Activated CD4-positive, alpha-beta T cell treated with anti-CD3 and anti-CD28 coated beads, Interleukin-2, Interleukin-4, amounts not matched to agents 100 ng/mL and 50 ng/mL, durations not matched to agents 16 hours and 8 hours (primary cell): Measurements from ENCODE around the gene FXYD3.
"Not testable (repeated sequence)": the region's sequence is repeated elsewhere in the genome, so short reads cannot be mapped to it uniquely, and the experiment has no call there.

Source experiments
- DNase-seq: peaks from one replicate; pipeline ENCODE4 v3.0.0-alpha.2; 2020; ENCODE audit warnings: low spot score

Gene FXYD3

DNA sequence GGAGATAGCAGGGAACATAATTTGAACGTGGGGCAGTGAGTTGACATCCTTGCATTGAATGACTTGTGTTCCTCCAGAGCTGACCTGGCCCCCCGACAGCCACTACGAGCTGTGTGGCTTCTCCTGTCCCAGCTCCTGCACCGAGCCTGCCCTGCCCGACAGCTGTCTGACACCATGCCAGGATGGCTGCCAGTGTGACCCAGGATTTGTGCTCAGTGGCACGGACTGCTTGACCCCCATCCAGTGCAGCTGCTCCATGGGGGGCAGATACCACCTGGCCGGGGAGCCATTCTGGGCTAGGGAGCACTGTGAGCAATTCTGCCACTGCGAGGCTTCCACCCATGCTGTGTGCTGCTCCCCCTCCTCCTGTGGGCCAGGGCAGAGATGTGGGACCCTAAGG lies 29.2 kb upstream of the FXYD3 start:
- no peak for DNase-seq

DNA sequence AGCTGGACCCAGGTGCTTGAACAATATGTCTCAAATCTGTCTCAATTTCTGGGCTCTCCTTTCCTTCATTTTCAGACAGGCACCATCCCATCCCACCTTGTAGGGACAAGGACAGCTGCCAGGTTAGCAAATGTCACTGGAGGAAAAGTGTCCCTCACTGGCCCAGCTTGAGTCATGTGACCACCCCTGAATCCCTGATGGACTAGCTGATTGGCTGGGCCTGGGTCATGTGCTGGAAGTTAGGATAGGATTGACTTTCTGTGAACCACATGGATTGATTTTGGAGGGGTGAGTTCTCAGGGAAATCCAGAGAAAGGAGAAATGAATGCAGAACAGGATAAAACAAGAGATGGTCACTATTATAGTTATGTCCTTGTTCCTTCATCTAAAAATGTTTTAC lies 28.2 kb upstream of the FXYD3 start:
- DNase-seq, result no peak

DNA sequence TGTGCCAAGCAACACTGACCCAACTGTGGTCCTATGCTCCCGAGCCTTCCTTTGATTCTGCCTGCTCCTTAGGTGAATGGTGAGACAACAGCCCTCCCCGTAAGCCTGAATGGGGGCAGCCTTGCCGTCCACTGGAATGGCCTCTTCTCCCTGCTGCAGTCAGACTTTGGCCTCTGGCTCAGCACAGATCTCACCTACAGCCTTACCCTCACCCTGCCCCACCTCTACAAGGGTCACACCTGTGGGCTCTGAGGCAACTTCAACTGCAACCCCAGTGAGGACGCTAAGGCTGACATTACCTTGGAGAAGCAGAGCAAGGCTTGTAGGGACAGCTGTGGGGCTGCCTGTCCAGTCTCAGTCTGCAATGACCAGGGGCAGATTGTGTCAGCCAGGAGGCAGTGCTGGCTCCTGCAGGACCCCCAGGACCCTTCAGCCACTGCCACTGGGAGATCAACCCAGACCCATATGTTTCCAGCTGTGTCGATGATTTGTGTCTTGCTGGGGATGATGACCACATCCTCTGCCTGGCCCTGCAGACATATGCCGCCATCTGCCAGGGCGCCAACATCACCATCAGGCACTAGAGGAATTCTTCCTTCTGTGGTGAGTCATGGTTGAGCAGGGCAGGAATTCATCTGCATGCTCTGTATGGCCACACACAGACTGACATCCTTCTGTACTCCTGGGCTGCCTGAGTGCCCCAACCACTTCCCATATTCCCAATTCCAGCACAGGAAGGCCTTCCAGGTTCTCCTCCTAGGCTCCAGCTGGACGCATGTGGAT lies 27.3 kb upstream of the FXYD3 start:
- no peak for DNase-seq

DNA sequence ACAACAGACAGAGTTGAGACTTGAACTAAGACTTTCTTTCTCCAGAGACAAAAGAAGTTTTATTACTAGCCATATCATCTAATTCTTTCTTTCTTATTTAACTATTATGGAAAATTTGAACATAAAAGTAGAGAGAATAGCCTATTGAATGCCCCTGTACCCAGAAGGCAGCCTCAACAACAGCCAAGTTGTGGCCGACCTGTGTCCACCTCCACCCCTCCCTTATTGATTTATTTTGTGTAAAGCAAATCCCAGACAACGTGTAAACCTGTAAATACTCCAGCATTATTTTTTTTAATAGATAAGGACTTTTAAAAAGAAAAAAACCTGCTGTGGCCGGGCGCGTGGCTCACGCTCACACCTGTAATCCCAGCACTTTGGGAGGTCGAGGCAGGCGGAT lies 26.1 kb upstream of the FXYD3 start:
- no peak for DNase-seq

DNA sequence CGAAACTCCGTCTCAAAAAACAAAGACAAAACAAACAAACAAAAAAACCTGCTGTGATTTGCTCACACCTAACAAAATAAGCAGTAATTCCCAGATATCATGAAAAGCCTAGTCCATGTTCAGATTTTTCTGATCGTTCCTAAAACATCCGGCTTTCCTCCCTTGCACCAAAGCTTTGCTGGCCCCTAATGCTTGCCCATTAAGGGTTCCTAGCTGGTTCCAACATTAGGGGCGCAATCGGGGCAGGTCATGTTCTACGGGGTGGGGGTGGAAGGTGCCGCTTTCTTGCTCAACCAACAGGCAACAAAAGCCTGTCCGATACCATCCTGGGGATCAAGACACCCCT lies 25.5 kb upstream of the FXYD3 start:
- DNase-seq, result no peak

DNA sequence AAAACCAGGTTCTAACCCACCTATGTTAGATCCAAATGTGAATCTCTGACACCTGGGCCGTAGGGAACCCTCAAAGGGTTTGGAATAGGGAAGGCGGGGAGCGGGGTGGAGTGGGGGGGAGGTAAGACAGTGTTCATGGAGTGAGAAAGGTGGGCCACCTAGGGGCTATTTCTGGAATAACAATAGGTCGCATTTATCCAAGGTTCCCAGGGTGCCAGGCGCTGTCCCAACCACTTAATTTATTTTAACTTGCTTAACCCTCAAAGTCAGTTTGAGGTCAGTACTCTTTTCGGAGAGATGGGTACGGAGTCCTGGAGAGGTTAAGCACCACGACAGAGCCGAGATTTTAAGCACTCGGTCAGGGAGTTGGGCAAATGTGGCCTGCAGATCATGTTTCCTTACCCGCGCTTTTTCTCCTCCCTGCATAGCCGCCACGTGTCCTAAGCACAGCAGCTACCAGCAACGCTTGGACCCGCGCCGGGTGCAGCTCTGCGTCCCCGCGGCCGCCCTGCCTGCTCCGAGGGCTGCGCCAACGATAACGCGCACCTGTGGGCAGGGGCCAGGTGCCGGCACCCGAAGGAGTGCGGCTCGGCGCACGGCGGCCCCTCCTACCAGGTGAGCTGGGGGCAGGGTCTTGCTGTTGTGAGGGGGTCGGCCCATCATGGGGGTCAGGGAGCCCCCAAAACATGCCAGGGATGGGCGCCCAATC lies 25.0 kb upstream of the FXYD3 start:
- DNase-seq, result peak; percentile 49

DNA sequence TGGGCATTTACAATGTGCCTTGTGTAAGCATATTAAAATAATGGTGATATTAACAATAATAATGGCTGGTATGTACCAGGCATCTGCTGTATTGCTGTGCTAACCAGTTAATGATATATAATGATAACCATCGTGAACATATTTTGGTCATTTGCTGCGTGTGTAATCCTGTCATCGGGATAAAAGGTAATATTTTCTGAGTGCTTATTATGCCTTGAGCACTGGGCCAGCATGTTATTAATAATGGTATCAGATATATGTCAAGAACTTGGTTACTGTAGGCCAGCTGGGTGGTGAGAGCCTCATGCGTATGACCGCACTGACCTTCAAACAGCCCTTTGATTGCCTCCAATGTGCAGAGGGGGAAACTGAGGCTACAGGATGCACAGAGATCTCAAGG lies 22.2 kb upstream of the FXYD3 start:
- no peak for DNase-seq

DNA sequence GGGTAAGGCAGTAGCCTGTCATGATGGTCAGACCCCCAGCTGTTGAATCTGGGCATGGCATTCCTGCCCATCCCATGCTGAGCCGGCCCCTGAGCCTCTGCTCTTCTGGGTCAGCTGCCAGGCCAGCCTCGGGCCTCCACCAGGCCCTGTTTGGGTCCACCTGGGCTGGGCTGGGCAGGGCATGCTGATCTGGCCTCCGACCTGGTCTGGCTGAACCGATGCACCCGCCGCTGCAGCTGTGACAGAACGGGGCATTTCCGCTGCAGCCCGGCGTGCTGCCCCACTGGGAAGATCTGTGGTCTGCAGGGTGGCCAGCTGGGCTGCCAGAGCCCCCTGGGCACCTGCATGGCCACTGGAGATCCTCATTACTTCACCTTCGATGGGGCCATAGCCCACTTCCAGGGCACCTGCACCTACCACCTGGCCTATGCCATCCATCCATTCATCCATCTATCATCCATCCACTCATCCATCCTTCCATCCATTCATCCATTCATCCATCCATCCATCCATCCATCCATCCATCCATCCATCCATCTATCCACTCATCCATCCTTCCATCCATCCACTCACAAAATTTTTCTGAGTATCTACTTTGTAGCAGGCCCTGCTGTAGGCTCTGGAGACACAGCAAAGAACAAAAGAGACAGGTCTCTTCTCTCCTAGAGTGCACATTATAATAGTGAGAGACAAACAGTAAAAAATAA lies 21.5 kb upstream of the FXYD3 start:
- no peak for DNase-seq

DNA sequence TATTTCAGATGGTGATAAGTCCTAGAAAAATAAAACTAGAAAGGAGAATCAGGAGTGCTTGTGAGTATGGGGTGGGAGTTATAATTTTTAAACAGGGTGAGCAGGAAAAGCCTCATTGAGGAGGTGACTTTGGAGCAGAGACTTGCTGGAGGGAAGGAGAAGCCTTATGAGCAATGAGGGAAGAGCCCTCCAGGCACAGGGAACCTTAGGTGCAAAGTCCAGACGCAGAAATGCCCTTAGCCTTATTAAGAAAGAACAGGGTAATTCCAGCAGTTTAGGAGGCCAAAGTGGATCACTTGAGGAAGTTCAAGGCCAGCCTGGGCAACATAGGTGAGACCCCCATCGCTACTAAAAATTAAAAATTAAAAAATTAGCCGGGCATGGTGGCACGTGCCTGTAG lies 21.0 kb upstream of the FXYD3 start:
- no peak for DNase-seq

DNA sequence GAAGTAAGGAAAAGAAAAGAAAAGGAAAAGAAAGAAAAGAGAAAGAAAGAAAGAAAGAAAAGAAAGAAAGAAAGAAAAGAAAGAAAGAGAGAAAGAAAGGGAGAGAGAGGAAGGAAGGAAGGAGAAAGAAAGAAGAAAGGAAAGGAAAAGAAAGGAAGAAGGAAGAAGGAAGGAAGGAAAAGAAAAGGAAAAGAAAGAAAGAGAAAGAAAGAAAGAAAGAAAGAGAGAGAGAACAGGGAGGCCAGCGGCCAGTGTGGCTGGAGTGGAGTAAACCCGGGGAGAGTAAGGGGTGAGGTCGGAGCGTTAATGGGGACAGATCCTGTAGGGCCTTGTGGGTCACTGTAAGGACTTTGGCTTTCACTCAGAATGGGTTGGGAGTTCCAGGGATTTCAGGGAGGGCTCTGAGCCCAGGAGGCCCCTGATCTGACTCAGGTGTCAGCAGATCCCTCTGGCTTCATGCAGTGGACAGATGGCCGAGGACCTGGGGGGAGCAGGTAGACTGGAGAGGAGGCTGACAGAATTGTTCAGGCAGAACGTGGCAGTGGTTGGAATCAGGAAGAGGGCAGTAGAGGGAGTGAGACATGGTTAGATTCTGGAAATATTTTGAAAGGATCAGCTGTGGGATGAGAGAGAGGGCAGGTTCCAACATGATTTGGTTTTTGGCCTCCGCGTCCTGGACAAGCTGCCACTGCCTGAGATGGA lies 19.8 kb upstream of the FXYD3 start:
- no peak for DNase-seq

DNA sequence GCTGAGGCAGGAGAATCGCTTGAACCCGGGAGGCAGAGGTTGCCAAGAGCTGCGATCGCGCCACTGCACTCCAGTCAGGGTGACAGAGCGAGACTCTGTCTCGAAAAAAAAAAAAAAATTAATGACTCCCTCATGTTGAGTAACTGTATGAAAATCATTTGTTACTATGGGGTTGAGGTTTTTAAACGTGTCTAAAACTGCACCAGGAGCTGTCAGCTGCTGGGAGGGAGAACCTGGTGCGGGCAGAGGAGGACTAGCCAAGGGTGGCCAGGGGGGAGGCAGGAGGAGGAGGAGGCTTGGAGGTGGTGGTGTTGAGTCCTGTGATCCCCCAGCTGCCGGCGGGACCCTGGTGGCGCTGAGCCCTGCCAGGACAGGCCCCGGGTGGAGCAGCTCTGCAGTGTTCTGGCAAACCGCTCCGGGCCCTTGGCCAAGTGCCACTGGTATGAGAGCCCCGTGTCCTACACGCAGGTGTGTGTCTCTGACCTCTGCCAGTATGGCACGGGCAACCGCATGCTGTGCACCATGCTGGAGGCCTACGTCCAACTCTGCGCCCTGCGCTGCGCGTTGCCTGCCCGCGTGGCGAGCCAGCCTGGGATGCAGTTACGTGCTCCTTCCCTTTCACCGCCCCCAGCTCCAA lies 17.1 kb upstream of the FXYD3 start:
- no peak for DNase-seq

DNA sequence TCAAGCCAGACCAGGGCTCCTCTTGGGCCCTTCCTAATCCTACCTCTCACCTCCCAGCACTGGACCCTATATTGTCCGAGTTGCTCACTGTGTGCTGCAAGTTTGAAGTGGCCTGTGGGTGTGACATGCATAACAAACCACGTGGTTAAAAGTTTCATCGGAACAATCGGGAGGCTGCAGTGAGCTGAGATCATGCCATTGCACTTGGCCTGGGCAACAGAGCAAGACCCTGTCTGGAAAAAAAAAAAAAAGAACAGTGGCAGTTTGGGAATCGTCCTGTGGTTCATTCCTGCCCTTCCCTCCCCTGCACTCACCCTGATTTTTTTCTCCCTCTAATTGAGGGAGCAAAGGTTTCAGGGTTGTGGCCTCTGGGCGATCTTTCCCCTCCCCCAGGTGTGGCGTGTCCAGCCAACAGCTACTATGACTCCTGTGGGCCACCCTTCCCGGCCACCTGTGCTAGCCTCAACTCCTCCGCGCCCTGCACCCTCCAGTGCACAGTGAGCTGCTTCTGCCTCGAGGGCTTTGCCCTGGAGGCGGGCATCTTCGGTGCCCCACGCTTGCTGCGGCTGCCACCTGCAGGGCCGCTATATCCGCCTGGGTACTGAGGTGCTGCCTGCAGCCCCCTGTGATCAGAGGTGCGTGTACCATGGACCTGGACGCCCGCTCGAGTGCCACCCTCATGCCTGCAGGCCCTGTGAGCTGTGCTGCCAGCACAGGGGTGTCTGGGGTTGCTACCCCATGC lies 16.3 kb upstream of the FXYD3 start:
- DNase-seq, result no peak

DNA sequence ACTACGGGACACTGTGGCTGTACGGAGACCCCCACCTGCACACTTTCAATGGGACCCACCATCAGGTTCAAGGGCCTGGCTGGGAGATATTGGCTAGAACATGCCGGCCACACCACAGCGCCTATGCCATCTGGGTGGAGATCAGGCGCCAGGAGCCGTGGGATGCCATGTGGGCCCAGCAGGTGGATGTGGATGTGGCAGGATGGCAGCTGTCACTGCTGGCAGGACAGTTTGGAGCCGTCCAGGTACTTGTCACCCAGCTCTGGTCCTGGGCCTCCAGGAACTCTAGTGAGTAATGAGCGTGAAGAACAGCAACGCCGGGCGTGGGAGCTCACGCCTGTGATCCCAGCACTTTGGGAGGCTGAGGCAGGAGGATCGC lies 15.7 kb upstream of the FXYD3 start:
- DNase-seq, result no peak

DNA sequence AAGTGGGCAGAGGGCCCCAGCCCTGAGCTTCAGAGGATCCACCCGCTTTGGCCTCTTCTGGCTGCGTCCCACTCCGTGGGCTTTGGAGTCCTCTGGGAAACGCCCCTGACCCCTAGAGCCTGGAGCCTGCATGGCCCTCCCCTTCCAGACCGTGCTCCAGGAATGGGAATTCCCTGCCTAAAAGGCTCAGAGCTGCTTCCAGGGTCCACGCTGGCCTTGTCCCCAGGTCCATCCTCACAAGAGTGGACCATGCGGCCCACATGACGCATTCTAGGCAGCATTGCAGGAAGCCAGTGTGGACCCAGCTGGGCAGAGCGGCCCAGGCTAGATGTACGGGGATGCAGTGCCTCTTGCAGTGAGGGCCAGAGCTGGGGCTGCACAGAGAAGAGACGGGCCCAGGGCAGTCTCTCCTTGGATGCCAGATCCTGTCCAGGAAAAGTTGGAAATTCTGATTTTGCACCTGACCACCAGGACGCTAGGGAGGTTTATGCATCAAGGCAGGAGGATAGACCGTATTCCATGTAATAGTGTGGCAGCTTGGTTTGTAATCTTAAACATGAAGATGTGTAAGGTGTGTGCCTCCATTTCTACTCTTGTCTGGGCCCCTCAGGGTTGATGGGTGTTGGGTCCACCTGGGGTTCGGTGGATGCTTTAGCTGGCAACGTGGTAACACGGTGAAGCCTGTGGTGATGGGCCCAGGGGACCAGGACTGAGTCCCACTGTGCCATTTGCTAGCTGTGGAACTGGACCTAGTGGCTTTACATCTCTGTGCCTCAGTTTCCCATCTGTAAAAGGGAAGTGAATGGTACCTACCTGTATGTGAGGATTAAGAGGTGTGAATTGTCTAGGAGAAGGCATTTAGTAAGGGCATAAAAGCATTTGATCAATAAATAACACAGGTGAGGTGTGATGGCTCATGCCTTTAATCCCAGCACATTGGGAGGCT lies 14.8 kb upstream of the FXYD3 start:
- no peak for DNase-seq

DNA sequence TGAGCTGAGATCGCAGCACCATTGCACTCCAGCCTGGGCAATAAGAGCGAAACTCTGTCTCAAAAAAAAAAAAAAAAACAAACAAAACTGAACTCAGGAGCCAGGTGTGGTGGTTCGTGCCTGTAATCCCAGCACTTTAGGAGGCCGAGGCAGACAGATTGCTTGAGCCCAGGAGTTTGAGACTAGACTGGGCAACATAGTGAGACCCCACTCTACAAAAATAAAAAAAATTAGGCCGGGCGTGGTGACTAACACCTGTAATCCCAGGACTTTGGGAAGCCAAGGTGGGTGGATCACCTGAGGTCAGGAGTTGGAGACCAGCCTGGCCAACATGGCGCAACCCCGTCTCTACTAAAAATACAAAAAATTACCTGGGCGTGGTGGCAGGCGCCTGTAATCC lies 13.7 kb upstream of the FXYD3 start:
- DNase-seq, result not testable (repeated sequence)

DNA sequence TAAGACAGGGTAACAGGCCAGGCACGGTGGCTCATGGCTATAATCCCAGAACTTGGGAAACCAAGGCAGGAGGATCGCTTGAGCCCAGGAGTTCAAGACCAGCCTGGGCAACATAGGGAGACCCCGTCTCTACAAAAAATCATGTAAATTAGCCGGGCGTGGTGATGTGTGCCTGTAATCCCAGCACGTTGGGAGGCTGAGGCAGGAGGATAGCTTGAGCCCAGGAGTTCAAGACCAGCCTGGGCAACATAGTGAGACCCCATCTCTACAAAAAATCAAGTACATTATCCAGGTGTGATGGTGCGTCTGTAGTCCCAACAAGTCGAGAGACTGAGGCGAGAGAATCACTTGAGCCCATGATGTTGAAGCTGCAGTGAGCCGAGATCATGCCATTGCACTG lies 12.0 kb upstream of the FXYD3 start:
- DNase-seq, result not testable (repeated sequence)

DNA sequence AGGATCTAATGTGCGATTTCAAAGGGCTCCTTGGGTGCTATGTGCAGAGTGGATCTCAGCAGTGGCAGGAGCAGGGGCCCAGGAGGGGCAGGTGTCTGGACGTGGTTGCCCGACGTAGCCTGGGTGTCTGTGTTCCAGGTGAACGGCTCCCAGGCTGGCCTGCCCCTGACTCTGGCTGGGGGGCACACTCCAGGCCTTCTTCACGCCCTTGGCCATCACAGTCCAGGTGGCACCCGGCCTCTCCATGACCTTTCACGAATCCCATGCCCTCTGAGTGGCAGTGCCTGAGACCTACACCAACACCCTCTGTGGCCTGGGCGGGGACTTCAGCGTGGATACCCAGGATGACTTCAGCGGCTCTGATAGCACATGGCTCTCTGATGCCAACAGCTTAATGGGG lies 11.3 kb upstream of the FXYD3 start:
- DNase-seq, result no peak

DNA sequence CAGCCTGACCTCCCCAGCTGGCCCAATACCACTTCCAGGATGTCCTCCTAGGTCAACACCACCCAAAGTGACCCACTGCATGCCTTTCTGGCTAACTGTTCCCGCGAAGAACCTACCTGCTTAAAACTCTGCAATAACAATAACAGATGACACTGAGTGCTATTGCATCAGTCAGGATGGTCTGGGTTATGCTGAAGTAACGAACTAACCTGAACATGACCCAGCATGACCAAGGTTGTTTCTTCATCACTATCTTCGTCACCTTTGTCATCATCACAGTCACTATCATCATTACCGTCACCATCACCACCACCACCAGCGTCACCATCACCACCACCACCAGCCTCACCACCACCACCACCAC lies 10.6 kb upstream of the FXYD3 start:
- DNase-seq, result no peak

DNA sequence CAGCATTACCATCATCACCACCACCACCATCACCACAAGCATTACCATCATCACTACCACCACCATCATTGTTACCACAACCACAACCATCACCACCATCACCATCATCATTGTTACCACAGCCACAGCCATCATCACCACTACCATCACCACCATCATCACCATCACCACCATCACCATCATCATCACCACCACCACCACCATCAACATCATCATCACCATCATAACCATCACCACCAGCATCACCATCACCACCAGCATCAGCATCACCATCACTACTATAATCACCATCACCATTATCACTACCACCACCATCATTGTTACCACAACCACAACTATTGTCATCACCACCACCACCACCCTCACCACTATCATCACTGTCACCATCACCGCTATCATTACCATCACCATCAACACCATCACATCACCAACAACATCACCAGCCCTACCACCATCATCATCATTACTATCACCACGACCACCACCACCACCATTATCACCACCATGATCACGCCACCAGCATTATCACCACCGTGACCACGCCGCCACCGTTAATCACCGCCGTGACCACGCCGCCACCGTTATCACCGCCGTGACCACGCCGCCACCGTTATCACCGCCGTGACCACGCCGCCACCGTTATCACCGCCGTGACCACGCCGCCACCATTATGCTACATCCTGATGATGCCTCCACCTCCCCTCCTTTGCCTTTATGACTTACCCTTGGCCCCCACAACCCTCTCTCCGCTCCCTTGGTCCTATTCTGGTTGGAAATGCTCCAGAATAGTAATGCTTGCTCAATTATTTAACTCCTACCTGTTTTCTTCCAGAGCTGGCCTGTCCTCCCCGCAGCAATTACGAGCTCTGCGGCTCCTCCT lies 10.0 kb upstream of the FXYD3 start:
- no peak for DNase-seq

DNA sequence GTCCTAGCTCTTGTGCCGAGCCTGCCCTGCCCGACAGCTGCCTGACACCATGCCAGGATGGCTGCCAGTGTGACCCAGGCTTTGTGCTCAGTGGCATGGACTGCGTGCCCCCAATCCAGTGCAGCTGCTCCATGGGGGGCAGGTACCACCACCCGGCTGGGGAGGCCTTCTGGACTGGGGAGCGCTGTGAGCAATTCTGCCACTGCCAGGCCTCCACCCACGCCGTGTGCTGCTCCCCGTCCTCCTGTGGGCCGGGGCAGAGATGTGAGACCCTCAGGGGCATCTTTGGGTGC lies 9.4 kb upstream of the FXYD3 start:
- DNase-seq, result no peak
